GM21528 (cell line): ENCODE results near the gene ANKRD13A.
"Not testable (repeated sequence)": the region's sequence is repeated elsewhere in the genome, so short reads cannot be mapped to it uniquely, and the experiment has no call there.

ENCODE experiments used
- ATAC-seq: cut with Tn5 transposase; IDR thresholded peaks from one replicate; pipeline ENCODE4 v1.9.1; 2021; ENCODE audit warnings: mild to moderate bottlenecking, moderate library complexity; ENCODE audit not compliant: unreplicated experiment, low FRiP score

Gene ANKRD13A

DNA sequence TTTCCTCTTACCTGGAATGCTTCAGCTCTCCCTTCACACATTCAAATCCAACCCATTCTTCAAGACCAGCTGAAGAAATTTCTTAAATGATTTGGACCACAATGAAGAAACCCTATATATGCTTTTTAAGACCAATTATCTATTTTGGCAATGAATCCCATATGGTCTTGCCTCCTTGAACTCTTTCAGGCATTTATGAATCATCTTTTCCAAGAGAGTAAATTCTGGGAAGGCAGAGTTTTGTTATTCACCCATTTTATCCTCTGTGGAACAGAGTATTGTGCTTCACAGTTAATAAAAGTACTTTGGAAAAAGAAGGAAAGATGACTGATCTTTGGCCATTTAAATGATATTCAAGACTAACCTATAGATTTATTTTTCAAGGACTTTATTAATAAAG is 17.0 kb upstream of the ANKRD13A start:
- no peak for ATAC-seq

DNA sequence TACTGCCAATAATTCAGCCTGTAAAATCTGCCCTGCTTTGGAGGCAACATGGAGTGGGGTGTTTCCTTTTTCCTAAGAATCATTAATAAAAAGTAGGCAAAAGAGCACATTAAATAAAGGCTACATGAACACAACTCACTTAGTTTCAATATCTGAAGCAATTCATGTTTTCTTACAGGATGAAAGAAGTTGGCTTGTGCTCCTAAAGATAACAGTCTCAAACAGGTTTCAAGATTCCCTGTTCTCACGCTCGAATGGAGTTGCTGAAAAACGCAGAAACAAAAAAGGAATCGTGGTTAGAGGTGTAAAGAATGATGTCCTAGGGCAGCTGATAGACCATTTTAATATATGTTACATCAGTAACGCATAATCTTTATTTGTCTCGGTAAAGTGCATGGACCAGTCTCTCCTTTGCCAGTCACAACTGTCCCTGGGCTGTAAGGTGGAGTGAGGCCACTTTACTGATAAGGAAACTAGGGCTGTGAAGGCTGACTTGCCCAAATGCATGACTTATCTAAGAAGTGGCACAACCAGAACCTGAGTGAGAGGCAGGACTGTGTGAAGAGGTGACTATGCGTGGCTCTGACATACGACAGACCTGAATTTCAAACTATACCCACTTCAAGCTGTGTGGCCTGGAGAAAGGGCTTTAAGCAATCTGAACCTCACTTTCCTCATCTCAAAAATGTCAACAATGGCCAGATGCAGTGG is 15.6 kb upstream of the ANKRD13A start:
- no peak for ATAC-seq

GRCh38 chr12:109986236-109986635 is 13.0 kb upstream of the ANKRD13A start:
- not testable (repeated sequence) for ATAC-seq

- no peak for ATAC-seq
These were observed 11.6 kb upstream of the ANKRD13A start for GRCh38 chr12:109987615-109988014.

- ATAC-seq, result no peak
These were observed 11.0 kb upstream of the ANKRD13A start for GRCh38 chr12:109988274-109988673.

GRCh38 chr12:109988903-109989302 is 10.3 kb upstream of the ANKRD13A start:
- ATAC-seq, result no peak

GRCh38 chr12:109989380-109989779 is 9.8 kb upstream of the ANKRD13A start:
- no peak for ATAC-seq

DNA sequence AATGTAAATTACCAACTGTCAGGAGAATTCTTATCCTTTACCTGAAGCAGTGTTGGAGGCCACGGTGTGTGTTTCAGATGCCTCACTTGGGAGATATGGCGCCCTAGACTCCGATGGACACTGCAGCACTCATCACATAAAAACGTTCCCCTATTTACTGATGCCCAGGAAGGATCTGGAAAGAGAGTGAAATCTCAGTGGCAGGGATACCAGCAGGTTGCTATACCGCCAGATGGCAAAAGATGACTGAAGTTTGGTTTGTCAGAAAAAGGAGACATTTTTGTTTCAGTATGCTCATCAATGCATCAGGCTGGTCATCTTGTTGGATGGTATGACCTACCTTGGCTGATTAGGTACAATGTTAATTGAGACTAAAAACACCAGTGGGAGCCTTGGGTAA is 7.6 kb upstream of the ANKRD13A start:
- ATAC-seq, result no peak

GRCh38 chr12:109993091-109993490 is 6.1 kb upstream of the ANKRD13A start:
- ATAC-seq, result no peak

GRCh38 chr12:109994401-109995175 is 4.6 kb upstream of the ANKRD13A start:
- ATAC-seq, result no peak

DNA sequence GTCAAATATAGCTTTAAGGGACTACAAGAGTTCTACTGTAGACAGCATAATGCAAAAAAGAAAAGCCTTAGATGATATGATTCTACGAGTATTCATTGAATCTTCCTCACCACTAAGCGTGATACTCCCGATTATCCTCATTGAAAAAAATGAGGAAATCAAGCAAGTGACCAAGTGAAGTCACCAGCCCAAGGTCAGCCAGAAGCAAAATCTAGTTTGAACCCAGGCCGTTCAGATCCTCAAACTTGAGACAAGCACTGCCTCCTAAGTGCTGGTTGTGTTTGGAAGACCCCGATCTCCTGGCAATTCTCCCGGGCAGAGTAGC is 3.9 kb upstream of the ANKRD13A start:
- ATAC-seq, result no peak

GRCh38 chr12:109995686-109996482 is 3.3 kb upstream of the ANKRD13A start, which contains the start of gene GIT2:
TSS of gene GIT2 (minus strand) at chr12:109996368. CDS start at chr12:109996224, 144 bp downstream.
- peak; percentile 62 for ATAC-seq

DNA sequence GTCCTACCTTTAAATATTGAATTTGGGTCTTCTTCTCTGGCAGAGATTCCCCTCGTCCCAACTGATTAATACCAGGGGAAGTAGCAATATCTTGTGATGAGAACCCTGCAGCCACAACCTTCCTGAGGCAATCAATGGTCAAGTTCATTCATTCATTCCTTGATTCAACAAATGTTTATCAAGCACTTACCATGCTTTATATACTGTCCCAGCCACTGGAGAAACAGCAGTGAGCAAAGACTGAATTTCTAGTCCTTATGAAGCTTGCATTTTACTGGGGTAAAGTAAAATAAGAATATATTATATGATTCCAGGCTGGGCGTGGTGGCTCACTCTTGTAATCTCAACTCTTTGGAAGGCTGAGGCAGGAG is 2.8 kb upstream of the ANKRD13A start:
- ATAC-seq, result no peak

DNA sequence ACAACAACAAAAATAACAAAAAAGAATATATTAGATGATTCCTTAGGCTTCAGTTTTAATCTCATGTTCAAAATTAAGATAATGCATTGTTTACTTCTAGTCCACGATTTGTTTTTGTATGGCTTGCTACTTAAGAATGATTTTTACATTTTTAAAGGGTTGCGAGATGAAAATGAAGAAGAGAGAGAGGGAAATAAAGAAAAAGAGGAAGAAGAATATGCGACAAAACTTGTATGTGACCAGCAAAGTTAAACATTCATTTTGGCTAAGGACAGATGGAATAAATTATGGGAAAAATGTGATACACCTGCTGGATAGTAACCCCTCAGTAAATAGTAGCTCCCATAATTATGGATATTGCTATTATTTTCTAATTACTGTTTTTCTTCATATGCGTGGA is 1.8 kb upstream of the ANKRD13A start:
- ATAC-seq, result no peak

DNA sequence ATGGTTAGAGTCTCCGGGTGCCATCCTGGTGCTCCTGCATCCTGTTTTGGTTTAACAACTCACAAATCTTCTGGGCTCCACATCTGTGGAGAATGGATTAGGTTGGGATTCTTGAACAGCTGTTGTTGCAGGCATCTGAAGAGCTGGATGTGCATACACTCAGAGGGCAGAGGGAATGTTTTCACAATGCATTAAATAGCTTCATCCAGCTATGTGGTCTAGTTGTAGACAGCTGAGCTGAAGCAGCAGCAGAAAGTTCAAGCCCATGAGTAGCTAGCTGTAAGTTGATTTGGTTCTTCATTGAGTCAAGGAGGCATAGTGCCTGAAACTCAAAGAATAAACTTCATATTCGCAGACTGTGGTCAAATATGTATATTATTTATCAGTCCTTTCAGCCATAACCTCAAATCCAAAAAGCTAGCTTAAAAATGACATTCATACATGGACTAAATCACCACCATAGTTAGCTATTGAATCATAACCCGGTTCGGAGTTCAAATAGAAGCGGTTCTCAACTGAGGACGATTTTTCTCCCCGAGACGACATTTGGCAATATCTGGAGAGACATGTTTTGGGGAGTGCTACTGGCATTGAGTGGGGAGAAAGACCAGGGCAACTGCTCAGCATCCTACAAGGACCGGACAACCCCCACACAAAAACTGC is 858 bp upstream of the ANKRD13A start:
- ATAC-seq, result no peak

DNA sequence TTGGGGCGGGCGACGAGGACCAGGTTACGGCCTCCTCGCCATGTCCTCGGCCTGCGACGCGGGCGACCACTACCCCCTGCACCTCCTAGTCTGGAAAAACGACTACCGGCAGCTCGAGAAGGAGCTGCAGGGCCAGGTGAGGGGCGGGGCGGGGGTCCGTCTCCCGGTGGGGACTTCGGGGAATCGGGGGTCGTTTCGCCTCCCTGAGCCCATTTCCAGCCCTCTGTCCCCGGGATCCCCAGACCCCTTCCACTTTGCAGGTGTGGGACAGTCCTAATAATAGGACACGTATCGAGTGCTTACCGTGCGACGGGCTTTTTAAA is 380 bp downstream of the ANKRD13A start:
- no peak for ATAC-seq

GRCh38 chr12:109999983-110000505 is 814 bp downstream of the ANKRD13A start:
- no peak for ATAC-seq

- no peak for ATAC-seq
These were observed 2.4 kb downstream of the ANKRD13A start for GRCh38 chr12:110001596-110001995.

GRCh38 chr12:110002676-110003515 is 3.7 kb downstream of the ANKRD13A start:
- ATAC-seq, result no peak

- peak; percentile 46 for ATAC-seq
These were observed 5.4 kb downstream of the ANKRD13A start for GRCh38 chr12:110004598-110004997.
